SU-DHL-6 (cell line): ENCODE measurements around the gene UBE2J2.

ENCODE experiments used
- H2AFZ ChIP-seq: fragments of 200-600 bp; sonication (generic); 2 replicates; pipeline ENCODE4 v1.6.1; 2014; ENCODE audit warnings: low read depth, mild to moderate bottlenecking, moderate library complexity, mixed read lengths, antibody characterized with exemption, low read length; ENCODE audit not compliant: severe bottlenecking
- H3F3A ChIP-seq: fragments of 200-600 bp; shearing (Covaris generic); 2 replicates; pipeline ENCODE4 v1.6.0; 2016; ENCODE audit warnings: antibody characterized with exemption, mild to moderate bottlenecking; ENCODE audit not compliant: insufficient read depth
- H3K27ac ChIP-seq: fragments of 200-600 bp; sonication (generic); 2 replicates; pipeline ENCODE4 v1.5.1; 2016; ENCODE audit warnings: low read depth, mild to moderate bottlenecking, low read length, moderate library complexity, mixed read lengths
- H3K27me3 ChIP-seq: fragments of 200-600 bp; sonication (generic), shearing (Covaris generic); 2 replicates; pipeline ENCODE4 v1.6.0; 2014; ENCODE audit warnings: mild to moderate bottlenecking, low read length
- H3K36me3 ChIP-seq: fragments of 200-600 bp; sonication (generic); 2 replicates; pipeline ENCODE4 v1.6.1; 2014; ENCODE audit warnings: mild to moderate bottlenecking, low read length, mixed read lengths
- H3K4me2 ChIP-seq: fragments of 300-600, 200-600 bp; shearing (Covaris generic), sonication (generic); 2 replicates; pipeline ENCODE4 v1.6.0; 2014; ENCODE audit warnings: low read length, low read depth, mild to moderate bottlenecking; ENCODE audit not compliant: poor library complexity, severe bottlenecking
- H3K4me3 ChIP-seq: fragments of 200-600 bp; sonication (generic); 2 replicates; pipeline ENCODE4 v1.5.1; 2014; ENCODE audit warnings: antibody characterized with exemption, low read length, mild to moderate bottlenecking, mixed read lengths; ENCODE audit not compliant: insufficient read depth, poor library complexity, severe bottlenecking
- H3K79me2 ChIP-seq: fragments of 200-600 bp; sonication (generic); 2 replicates; pipeline ENCODE4 v1.6.1; 2014; ENCODE audit warnings: mild to moderate bottlenecking, low read length, moderate library complexity; ENCODE audit not compliant: insufficient read depth
- H3K9ac ChIP-seq: fragments of 200-600 bp; sonication (generic); 2 replicates; pipeline ENCODE4 v1.7.0; 2014; ENCODE audit warnings: mild to moderate bottlenecking, low read length
- H3K9me2 ChIP-seq: fragments of 200-600 bp; sonication (generic); replicated peaks from 2 replicates; pipeline ENCODE4 v1.6.1; 2014; ENCODE audit warnings: low read length; ENCODE audit not compliant: insufficient read depth
- H3K9me3 ChIP-seq: fragments of 200-600 bp; sonication (generic); 2 replicates; pipeline ENCODE4 v1.6.1; 2014; ENCODE audit warnings: low read length, mixed read lengths; ENCODE audit not compliant: insufficient read depth
- H4K20me1 ChIP-seq: fragments of 200-600 bp; sonication (generic); 2 replicates; pipeline ENCODE4 v1.6.1; 2014; ENCODE audit warnings: low read depth, mild to moderate bottlenecking, antibody characterized with exemption, low read length, moderate library complexity, mixed read lengths
- EZH2phosphoT487 ChIP-seq: fragments of 200-600 bp; sonication (generic), shearing (Covaris generic); conservative IDR thresholded peaks from 2 replicates; pipeline ENCODE4 v1.6.1; 2018; ENCODE audit warnings: mild to moderate bottlenecking, antibody characterized with exemption, low read length, moderate library complexity, mixed read lengths
- TF ChIP-seq, protein P1 (sequence below): fragments of 200-600 bp; sonication (generic); IDR thresholded peaks from one replicate; pipeline ENCODE4 v1.5.1; 2017; ENCODE audit warnings: antibody characterized with exemption, mild to moderate bottlenecking, low read length, moderate library complexity; ENCODE audit not compliant: insufficient read depth, poor library complexity, severe bottlenecking

UBE2J2 gene

DNA sequence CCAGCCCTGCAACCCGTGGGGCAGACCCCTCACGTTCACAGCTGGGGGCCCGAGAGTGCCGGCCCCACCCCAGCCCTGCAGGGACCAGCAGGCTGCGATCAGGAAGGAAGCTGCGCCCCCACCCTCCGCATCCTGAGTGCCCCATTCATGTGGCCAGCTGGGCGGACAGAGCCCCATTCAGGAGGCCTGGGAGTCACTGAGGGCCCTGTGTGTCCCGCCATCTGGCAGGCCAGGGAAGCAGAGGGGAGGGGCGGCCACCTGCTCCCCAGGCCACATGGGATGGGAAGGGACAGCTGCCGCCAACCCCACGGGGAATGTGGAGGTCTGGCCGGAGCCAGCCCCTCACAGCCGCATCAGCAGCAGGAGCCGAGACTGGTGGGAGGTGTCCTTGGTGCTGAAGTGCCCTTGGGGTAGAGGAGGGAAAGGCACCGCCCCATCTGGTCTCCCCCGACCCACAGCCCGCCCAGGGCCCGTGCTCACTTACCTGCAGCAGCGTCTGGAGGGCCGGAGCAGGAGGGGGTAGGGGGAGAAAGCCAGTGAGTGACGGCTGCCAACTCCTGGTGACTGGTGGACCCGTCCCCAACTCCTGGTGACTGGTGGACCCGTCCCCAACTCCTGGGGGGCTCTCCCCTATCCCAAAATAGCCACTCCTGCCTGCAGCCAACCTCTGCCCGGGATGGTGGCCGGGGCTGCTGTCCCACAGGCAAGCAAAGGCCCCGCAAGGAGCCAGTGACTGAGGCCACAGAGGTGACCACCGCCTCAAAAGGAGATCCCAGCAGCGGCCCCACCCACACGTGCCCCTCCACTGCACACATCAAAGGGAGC lies 25.4 kb upstream of the UBE2J2 start:
- no peaks in the 10 kb centered on the region for H3K36me3 ChIP-seq
- H3F3A ChIP-seq = no peaks in the 10 kb centered on the region
- H4K20me1 ChIP-seq = no peaks in the 10 kb centered on the region; the same call in 1 of the 2 replicates
- H3K4me2 ChIP-seq = no peak overlapping the region
- no peak overlapping the region for H3K27ac ChIP-seq
- H3K9me2 ChIP-seq = no peaks in the 10 kb centered on the region
- no peaks in the 10 kb centered on the region for H3K79me2 ChIP-seq
- no peak overlapping the region for H3K9ac ChIP-seq
- TF ChIP-seq EZH2phosphoT487 = no peak
- TF ChIP-seq, protein P1, sequence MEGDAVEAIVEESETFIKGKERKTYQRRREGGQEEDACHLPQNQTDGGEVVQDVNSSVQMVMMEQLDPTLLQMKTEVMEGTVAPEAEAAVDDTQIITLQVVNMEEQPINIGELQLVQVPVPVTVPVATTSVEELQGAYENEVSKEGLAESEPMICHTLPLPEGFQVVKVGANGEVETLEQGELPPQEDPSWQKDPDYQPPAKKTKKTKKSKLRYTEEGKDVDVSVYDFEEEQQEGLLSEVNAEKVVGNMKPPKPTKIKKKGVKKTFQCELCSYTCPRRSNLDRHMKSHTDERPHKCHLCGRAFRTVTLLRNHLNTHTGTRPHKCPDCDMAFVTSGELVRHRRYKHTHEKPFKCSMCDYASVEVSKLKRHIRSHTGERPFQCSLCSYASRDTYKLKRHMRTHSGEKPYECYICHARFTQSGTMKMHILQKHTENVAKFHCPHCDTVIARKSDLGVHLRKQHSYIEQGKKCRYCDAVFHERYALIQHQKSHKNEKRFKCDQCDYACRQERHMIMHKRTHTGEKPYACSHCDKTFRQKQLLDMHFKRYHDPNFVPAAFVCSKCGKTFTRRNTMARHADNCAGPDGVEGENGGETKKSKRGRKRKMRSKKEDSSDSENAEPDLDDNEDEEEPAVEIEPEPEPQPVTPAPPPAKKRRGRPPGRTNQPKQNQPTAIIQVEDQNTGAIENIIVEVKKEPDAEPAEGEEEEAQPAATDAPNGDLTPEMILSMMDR = no peak
- no peaks in the 10 kb centered on the region for H3K27me3 ChIP-seq
- no peaks in the 10 kb centered on the region for H3K9me3 ChIP-seq
- no peak overlapping the region for H2AFZ ChIP-seq
- no peak overlapping the region for H3K4me3 ChIP-seq

DNA sequence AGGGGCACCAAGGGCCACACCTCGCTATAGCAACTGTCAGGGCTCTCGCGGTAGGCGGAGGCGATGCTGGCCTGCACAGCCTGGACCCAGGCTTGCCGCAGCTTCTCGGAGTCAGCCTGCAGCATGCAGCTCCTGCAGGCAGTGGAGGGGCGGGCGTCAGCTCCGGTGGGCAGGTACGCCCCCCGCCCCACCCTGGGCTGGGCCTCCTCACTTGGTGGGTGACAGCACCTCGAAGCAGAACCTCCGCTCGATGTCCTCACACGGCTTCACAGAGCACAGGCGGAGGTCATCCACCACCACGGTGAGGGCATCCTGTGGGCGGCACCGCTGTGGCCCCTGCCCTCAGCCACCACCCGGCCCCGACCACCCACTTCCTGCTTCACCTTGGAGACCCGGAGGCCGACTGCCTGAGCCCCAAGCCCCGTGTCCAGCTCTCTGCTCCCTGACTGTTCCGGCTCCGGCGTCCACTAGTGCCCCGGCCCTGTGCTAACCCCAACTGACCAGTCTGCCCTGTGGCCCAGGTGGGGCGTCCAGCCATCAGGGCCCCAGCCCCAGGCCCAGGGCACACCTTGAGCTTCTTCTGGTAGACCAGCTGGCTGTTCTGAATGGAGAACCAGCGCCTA lies 24.3 kb upstream of the UBE2J2 start:
- Histone ChIP-seq H3K4me3 (no peak overlapping the region), H3K9ac (no peak overlapping the region), H3K4me2 (no peak overlapping the region), H4K20me1 (no peaks in the 10 kb centered on the region; the same call in 1 of the 2 replicates), H3F3A (no peaks in the 10 kb centered on the region), H2AFZ (no peak overlapping the region), H3K36me3 (no peaks in the 10 kb centered on the region), H3K9me3 (no peaks in the 10 kb centered on the region), H3K27ac (no peak overlapping the region), H3K27me3 (no peaks in the 10 kb centered on the region), H3K79me2 (no peaks in the 10 kb centered on the region), H3K9me2 (no peaks in the 10 kb centered on the region)
- TF ChIP-seq, protein P1 = no peak
- TF ChIP-seq EZH2phosphoT487 = no peak

DNA sequence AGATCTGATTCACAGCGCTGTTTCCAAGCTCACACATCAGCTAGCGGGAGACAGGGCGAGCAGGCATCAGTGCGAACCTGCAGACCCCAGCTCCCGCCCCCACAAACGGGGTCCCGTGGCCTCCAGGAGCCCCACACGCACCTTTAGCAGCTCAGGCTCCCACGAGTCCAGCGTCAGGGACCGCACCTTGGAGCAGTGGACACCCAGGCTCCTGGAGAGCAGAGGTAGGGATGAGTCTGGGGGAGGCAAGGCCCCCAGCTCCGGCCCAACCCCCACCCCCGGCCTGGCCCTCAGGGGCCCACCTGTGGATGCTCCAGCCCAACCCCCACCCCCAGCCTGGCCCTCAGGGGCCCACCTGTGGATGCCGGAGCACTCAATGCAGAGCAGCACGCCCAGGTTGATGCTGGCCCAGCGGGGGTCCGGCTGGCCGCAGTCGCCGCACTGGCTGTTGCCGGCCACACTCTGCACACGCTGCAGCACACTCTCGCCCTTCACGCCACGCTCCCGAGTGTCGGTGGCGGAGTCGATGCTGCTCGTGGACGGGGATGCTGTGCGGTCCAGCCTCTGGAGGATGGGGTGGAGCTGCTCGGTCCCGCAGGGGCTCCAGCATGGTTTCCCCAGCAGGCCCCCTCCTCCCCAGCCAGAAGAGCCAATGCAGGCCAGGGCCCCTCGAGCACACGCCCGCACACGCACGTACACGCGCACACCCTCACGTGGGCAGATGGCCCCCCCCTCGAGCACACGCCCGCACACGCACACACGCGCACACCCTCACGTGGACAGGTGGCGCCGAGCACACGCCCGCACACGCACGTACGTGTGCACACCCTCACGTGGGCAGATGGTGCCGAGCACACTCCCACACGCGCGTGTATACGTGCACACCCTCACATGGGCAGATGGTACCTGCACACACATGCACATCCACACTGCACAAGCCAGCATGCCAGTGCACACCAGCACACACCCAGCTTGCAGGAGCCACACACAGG lies 22.7 kb upstream of the UBE2J2 start:
- Histone ChIP-seq H3K9me2 (no peaks in the 10 kb centered on the region), H3K9me3 (no peaks in the 10 kb centered on the region), H3K36me3 (no peaks in the 10 kb centered on the region), H3K4me2 (no peak overlapping the region), H3K9ac (no peak overlapping the region), H3F3A (no peaks in the 10 kb centered on the region), H2AFZ (no peak overlapping the region), H3K79me2 (no peaks in the 10 kb centered on the region), H3K27ac (no peak overlapping the region), H3K27me3 (no peaks in the 10 kb centered on the region), H3K4me3 (no peak overlapping the region), H4K20me1 (no peaks in the 10 kb centered on the region)
- no peak for TF ChIP-seq EZH2phosphoT487
- TF ChIP-seq, protein P1 = no peak
